GM21381 (cell line): ENCODE measurements around the gene AMN.
A peak's percentile ranks its signal among the peaks of the same experiment; 100 is the strongest.

Source experiments
- ATAC-seq: cut with Tn5 transposase; IDR thresholded peaks from one replicate; pipeline ENCODE4 v1.9.1; 2021; ENCODE audit warnings: mild to moderate bottlenecking, moderate library complexity; ENCODE audit not compliant: unreplicated experiment

Gene AMN

DNA sequence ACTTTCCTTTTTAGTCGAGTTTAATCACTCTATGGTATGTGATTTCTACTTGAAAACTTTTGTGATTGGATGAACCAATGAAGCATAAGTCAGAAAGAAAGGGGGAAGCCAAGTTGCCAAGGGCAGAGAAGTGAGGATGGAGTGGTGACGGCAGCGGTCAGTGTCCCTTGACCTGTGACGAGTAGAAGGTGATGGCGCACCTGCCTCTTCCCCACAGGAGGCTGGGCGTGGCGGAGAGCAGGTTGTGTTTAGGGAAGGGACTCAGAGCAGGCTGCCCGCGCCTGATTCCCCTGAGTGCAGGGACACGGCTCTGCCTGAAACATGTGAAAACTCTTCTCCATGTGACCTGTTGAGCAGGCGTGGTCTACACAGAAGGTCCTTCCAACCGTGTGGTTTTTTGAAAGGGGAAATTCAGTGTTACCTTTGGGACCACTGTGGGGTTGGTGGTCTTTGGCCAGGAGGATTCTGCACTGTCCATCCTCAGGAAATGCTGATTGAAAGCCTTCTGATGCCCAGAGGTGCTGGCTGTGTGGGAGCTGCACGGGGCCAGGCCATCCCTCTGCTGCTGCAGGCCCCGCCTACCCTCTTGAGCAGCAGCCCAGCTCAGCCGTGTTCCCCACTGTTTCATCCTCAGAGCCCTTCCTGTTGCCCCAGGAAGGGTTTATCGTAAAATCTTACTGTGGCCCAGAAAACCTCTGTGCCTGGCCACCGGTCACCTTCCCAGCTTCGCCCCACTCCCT is 23.5 kb upstream of the AMN start:
- ATAC-seq = no peak

DNA sequence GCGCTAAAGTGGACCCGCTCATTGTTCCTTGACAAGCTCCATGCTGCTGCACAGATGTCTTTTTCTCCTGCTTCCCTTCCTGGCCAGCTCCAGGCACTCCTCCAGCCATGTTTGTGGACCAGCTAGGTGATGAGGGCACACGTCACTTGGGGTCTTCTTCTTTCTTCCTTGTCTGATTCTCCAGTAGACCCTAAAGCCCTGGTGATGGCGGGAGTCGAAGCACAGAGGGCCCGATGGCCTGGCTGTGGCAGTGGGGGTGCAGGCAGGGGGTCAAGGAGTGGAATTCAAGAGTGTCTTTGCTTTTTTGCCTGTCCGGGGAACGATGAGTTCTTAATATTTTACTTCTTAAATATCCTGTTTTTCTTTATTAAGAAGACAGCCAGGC is 23.0 kb upstream of the AMN start:
- ATAC-seq = no peak

DNA sequence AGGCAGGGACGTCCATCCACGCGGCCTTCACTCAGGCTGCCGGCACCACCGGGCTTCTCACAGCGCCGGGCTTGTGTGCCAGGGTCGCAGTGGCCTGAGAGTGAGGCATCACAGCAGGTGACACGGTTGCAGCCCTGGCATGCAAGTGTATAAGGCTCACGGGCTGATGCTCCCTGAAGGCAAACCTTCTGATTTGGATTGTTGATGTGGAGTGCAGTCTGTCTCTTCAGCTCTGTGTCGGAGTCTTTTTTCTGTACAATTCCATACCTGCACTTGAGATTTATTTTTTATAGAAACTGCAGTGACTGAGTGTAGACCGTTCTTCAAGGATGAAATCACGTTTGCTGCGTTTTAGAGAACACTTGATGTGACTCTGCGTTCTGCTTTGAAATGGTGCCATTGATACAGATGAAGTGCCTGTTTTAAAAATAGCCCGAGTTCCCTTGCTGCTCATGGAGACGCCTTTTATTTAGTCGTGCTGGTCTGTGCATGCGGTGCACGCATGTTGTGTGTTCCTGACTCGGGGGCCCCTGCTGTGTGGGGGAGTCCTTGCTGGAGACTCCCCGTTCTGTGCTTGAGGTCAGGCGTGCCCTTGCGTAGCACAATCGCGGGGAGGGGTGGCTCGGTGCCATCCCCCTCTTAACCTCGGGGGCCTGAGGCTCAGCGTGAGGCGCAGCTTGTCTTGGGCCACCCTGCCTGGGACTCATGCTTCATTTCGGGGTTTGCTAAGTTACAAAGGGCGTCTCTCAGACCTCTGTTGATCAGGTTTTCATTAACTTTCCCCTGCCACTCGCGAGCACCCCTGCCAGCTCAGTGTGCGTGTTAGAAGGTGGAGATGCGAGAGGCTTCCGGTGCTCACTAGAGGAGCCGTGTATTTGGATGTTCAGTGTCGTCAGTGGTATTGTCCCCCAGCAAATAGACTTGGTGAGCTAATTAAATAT is 21.6 kb upstream of the AMN start:
- ATAC-seq = peak; percentile 60

DNA sequence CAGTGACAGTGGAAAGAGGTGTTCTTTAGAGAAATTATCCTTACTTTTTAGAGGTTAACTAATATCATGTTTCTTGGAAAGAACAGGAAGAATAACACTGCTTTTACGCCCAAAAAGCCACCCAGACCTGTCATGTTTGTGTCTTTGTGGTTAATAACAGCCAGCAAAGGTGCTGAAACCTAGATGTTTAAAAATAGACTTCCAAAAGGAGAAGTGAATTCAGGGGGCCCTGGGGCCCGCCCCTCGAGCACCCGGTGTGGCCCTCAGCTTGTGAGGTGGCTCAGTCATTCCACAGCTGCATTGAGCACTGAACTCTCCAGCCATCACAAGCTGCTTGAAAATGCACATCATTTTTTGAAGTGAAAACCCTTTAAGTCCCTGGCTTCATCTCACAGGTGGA is 20.8 kb upstream of the AMN start:
- ATAC-seq = peak; percentile 69

DNA sequence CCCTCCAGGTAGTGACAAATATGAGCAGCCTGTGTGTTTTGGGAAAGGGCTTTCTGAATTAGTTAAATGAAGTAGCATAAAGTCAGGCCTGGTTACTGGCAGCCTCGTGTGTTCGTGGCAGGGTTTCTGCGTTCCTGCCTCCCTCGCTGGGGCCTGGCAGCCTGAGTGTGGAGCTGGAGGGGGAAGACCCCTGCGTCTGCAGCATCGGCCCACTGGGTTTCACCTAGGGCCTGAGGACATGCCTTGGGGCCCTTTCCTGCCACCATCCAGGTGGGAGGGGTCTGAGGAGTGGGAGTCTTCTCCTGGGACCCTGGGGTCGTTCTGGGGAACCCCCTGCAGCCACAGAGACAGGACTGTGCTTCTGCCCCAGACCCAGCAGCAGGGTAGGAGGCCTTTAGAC is 20.4 kb upstream of the AMN start:
- ATAC-seq = peak; percentile 3

DNA sequence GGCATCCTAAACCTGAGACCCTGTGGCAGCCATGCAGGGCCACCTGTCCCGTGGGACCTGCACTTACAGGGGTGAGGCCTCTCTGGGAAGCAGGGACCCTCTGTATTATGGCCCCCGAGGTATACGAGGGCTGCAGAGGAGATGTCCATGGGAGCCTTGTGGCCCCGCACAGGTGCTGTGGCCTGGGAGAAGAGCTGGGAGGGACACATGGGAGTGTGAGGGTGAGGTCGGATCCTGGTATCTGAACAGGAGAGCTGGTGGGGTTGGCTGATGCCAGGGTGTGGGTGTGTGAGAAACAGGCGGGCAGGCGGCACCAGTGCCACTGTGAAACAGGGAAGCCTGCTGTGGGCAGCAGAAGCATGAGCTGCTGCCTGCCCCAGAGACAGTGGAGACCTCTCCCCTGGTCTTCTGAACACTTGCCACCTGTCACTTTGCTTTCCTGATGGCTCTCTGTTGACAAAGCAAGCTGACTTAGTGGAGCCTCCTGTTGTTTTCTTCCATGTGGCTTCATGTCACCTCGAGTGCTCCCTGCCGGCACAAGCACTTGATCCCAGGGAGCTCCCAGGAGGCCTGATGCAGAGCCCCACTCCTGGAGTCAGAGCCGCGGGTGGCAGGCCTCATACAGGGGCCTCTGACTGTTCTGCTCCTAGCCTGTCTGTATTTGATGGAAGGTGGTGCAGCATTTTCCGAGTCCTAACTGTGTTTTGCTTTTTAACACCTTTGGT is 19.8 kb upstream of the AMN start:
- no peak for ATAC-seq

DNA sequence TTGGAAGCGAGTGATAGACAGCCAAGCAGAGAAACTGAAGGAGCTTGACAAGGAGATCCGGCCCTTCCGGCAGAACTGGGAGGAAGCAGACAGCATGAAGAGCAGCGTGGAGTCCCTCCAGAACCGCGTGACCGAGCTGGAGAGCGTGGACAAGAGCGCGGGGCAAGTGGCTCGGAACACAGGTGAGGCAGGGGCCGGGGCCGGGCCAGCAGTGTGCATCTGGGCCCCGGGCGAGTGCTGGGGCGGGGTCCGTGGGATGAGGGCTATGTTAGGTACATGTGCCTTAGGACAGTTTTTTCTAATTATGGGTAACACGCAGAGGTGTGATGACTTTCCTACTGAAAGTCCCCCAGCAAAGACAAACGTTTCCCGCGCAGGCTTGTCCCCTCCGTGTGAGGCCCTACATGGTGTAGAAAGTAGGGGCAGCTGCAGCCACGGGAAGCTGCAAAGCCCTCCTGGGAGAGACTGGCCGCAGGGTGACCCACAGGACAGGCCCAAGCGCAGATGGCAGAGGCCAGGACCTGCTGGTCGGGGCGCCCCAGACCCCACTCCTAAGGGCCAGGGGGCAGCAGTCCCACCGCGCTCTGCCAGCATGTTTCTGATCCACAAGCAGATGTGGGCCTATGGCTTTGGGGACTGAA is 19.1 kb upstream of the AMN start:
- no peak for ATAC-seq

DNA sequence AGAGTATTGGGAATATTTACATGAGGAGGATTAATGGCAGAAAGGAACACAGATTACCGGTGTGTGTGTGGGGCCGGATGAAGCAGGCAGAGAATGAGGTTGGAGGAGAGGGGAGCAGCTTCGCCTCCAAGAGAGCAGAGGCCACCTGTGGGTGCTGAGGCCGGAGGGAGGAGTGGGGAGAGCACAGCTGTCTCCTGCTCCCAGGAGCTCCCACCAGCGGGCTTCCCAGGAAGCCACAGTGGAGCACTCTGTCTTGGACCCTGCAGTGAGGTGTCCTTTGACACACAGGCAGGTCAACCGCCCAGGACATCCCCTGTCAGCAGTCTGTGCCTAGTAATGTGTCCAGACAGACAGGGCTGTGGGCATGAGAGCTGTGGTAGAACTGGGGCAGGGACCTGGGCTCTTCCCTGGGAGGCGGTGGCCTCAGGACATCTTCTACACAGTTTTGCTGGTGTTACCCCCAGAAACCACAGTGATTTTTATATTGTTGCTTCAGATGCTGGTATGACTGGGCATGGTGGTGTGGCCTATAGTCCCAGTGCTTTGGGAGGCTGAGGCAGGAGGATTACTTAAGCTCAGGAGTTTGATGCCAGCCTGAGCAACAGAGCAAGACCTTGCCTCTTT is 18.5 kb upstream of the AMN start:
- ATAC-seq = no peak

DNA sequence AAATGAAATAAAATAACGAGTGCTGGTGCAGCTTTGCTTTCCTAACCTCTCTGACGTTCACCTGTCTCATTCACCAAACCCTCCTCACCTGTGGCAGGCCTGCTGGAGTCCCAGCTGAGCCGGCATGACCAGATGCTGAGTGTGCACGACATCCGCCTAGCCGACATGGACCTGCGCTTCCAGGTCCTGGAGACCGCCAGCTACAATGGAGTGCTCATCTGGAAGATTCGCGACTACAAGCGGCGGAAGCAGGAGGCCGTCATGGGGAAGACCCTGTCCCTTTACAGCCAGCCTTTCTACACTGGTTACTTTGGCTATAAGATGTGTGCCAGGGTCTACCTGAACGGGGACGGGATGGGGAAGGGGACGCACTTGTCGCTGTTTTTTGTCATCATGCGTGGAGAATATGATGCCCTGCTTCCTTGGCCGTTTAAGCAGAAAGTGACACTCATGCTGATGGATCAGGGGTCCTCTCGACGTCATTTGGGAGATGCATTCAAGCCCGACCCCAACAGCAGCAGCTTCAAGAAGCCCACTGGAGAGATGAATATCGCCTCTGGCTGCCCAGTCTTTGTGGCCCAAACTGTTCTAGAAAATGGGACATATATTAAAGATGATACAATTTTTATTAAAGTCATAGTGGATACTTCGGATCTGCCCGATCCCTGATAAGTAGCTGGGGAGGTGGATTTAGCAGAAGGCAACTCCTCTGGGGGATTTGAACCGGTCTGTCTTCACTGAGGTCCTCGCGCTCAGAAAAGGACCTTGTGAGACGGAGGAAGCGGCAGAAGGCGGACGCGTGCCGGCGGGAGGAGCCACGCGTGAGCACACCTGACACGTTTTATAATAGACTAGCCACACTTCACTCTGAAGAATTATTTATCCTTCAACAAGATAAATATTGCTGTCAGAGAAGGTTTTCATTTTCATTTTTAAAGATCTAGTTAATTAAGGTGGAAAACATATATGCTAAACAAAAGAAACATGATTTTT is 17.1 kb upstream of the AMN start:
- no peak for ATAC-seq

DNA sequence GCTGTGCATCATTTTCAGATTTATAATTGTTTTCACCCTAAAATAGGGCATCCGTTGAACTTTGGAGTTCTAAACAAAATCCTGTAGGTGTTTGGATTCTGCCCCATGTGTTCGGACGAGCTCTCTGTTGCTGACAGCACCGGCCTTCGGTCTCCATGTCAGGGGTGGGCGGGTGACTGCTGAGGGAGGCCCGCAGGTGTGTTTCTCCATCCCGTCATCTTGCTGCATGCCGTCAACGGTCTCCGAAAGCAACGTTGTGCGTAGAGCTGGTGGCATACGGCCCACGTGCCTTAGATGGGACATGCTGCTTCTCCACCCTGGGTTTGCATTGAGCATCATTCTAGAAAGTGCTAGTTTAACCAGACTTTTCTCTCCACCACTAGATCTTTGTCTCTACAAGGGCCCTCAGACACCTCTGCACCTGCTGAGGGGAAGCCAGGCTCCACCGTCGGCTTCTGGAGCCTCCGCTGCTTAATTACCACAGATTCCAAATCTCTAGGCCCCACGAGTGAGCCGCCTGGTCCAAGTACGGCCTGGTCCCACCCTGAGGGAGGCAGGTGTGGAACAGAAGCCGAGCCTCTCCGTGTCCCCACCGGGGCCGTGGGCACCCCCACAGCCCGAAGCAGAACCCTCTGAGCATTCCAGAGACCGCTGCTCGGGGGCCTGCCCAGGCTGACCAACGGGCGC is 15.7 kb upstream of the AMN start:
- no peak for ATAC-seq

DNA sequence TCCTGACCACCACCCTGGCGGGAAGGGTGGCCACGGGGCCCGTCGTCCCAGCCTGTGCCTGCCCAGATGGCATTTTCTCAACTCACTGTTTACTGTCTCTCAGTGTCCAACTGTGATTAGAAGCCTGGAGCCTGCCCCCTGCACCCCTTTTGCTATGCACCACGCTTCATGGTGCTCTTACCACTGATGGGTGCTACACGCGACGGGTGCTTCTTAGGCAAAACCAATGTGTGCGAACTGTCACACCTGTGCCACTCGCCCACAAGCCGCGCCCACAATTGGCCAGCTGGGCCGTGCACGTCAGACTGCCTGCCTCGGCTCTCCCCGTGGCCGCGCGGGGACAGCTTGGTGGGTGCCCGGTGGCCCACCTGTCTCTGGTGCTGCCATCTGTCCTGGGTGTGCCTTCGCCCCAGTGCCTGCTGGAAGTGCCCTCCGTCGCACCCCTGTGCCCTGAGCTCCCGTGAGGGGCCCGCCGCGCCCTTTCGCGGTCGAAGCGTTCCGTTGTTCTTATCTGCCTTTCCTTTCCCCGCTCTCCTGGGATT is 15.1 kb upstream of the AMN start:
- no peak for ATAC-seq

DNA sequence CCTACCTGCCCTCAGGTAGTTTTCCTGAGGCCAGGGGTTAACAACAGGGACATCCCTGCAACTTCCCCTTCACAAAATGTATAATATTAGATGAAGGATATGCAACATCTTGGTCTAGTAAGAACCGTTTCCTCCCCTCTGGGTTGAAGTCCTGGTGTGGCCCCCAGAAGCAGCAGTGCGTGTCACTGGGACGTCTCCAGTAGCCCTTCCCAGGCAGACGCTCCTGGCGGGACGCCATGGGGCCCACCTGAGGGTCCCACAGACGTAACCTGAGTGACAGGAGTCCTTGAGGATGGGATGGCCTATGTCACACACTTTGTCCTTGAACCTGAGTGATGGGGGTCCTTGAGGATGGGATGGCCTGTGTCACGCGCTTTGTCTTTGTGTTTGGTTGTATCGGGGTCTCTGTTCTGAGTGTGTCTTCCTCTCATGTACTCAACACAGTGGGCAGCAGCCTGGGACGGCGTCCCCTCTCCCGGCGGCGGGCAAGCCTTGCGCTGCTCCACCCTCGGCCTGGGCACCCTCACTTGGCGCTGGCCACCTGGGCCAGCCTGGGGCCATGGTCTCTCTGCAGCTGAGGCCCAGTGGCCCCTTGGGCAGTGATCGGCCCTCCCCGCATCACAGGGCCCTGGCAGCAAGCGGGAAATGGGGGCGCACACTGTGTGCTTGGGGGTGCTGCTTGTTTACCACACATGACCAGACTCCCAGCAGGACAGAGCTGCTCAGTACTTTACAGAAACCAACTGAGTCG is 14.3 kb upstream of the AMN start:
- ATAC-seq = no peak

DNA sequence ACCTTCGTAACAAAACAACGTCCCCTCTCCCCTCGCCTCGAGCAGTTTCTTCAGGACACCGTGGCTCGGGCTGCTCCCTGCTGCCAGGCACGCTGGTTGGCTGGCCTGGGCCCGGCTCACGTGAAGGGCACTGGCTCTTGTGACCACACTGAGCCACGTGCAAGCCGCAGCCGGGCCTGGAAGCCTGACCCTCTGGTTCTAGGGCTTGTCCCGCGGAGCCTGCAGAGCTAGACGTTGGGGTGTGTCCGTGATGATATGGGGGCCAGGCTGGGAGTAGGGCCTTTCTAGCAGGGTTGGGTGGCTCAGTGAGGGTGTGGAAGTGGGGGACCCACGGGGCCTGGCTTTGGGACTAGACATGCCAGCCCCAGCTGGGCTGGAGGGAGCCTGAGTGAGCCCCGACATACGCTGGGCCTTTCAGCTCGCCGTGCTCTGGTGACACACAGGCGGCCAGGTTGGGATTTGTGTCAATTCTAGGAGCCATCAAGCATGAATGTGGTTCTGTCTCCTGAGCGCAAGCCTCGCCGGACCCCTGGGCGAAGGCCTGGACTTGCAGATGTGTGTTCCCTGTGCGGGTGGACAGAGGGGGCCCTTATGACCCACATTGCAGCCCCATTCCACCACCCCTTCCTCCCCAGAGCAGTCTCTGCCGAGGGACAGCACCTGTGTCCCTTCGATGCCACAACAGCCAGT is 13.6 kb upstream of the AMN start:
- no peak for ATAC-seq

DNA sequence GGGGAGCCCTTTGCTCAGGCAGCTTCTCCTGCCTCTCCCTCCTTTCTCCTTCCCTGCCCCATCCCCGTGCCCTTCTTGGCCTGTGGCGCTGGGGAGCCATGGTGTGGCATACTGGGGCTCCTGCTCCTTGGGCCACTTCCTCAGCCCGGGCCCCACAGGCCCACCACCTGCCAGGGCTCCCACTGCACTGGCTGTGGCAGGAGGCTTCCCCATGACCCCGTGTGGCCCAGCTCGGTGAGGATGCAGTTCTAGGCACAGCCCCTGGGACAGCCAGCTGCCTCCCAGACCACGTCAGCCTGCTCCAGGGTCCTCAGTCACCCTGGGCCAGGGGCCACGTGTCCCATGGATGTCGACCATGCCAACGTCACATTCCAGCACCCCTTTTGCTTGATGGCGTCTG is 13.0 kb upstream of the AMN start:
- ATAC-seq = no peak

DNA sequence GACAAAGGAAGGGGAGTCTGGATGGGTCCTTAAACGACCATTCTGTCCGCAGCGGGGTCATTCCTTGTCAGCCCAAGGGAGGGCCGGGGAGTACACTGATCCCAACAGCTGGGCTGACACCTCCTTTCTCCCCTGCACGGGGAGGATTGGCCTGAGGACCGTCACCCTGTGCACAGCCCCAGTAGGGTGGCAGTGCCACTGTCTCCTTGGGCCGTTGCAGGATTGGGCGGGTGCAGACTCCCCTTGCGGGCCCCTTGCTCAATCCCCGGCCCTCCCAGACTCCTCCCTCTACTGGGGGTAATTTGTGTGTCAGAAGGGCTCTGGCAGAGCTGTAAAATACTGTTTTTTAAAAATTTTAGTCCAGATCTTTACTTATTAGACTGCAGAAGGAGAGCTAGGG is 12.6 kb upstream of the AMN start:
- ATAC-seq = no peak

DNA sequence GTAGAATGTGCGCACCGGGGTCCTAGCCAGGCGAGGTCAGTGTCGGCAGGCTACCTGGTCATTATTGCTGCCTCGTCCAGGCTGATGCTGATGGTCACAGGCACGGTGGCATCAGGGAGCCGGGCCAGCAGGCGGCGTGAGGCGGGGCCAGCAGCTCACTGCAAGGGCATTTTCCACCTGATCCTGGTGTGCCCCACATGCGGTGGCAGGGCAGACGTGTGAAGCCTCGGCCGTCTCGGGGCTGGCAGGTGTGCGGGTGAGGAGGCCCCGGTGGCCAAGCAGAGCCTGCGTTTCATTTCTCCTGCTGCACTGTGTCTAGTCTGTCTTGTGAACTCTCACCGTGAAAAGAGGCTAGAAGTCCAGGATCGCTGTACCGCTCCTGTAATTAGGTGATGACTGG is 12.0 kb upstream of the AMN start:
- ATAC-seq = no peak

DNA sequence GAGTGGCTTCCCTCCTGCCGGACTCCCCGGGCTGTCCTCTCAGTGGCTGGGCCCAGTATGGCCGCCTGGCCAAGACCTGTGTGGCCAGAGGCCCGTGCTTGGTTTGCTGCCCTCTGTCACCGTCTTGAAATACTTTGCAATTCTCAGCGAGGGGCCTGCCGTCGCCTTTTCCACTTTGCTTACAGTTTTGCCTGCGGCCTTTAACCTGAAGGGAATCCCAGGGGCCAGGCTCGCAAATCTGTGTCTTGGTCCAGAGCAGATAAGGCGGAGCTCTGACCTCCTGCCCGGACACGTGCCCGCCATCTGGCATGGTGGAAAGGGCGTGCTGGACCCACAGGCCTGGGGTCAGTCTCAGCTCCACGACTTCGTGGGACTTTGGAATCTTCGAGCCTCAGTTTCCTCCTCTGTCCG is 10.9 kb upstream of the AMN start:
- no peak for ATAC-seq
